ENCODE measurements around the gene PKLR. TPM values are rescaled to one million over a fixed set of nuclear protein-coding genes. Genes with fewer than 3 reads are reported as not detected.
"Not testable (repeated sequence)": the region's sequence is repeated elsewhere in the genome, so short reads cannot be mapped to it uniquely, and the experiment has no call there.

The PKLR gene
- total and polyA plus RNA-seq, 3 experiments from 2014 or later, result not detected

- no peak overlapping the region for H3K27ac Mint-ChIP-seq
- CTCF ChIA-PET, result no interaction called here
- POLR2A ChIA-PET, result no interaction called here
- no peak for DNase-seq
- no peaks in the 10 kb centered on the region for H3K9me3 Mint-ChIP-seq
- no peak overlapping the region for H3K4me3 Mint-ChIP-seq
- H3K4me1 ChIP-seq (ENCODE audit: insufficient read depth, low read length), result no peaks in the 10 kb centered on the region
- H3K36me3 Mint-ChIP-seq, result no peaks in the 10 kb centered on the region
- no peaks in the 10 kb centered on the region for H3K36me3 ChIP-seq (ENCODE audit: insufficient read depth, low read length)
- H3K27me3 ChIP-seq (ENCODE audit: insufficient read depth, low read length, poor library complexity, severe bottlenecking), result no peaks in the 10 kb centered on the region
- H3K27ac ChIP-seq (ENCODE audit: low read depth, low read length), result no peak overlapping the region
- H3K4me3 ChIP-seq (ENCODE audit: low read length), result no peak overlapping the region
- peaks cover 0 to 5% (median 3%) of the 10 kb centered on the region in 3 donors for H3K4me1 Mint-ChIP-seq
- H3K9me3 ChIP-seq (ENCODE audit: low read length), result no peaks in the 10 kb centered on the region
- peaks cover 30 to 37% of the 10 kb centered on the region in 2 donors for H3K27me3 Mint-ChIP-seq
These were observed 8.0 kb downstream of the PKLR start for GRCh38 chr1:155293086-155293749.

DNA sequence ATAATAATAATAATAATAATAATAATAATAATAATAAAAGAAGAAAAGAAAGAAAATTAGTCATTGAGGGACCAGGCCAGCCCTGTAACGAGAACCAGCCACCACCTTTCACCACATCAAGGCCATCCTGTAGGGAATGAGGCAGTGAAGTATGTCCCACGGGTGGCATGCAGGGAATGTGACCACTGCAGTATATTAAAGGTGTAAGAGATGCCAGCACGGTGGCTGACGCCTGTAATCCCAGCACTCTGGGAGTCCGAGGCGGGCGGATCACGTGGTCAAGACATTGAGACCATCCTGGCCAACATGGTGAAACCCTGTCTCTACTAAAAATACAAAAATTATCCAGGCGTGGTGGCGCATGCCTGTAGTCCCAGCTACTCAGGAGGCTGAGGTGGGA is 10.2 kb downstream of the PKLR start:
- H3K4me1 ChIP-seq (ENCODE audit: insufficient read depth, low read length); H3K27ac ChIP-seq (ENCODE audit: low read depth, low read length); CTCF ChIA-PET; H3K4me1 Mint-ChIP-seq; H3K27me3 ChIP-seq (ENCODE audit: insufficient read depth, low read length, poor library complexity, severe bottlenecking); H3K36me3 Mint-ChIP-seq; H3K36me3 ChIP-seq (ENCODE audit: insufficient read depth, low read length); H3K9me3 ChIP-seq (ENCODE audit: low read length); DNase-seq; H3K9me3 Mint-ChIP-seq; H3K4me3 ChIP-seq (ENCODE audit: low read length); H3K4me3 Mint-ChIP-seq; POLR2A ChIA-PET: not testable (repeated sequence)
- Mint-ChIP-seq H3K27me3 (peaks cover 21 to 23% of the 10 kb centered on the region in 2 donors), H3K27ac (peak overlapping the region in 1 of 8 donors; percentile 77)

GRCh38 chr1:155287987-155288543 is 13.2 kb downstream of the PKLR start:
- Histone ChIP-seq H3K27ac (ENCODE audit: low read depth, low read length) (no peak overlapping the region), H3K27me3 (ENCODE audit: insufficient read depth, low read length, poor library complexity, severe bottlenecking) (no peaks in the 10 kb centered on the region), H3K9me3 (ENCODE audit: low read length) (no peaks in the 10 kb centered on the region), H3K36me3 (ENCODE audit: insufficient read depth, low read length) (no peaks in the 10 kb centered on the region), H3K4me1 (ENCODE audit: insufficient read depth, low read length) (no peaks in the 10 kb centered on the region), H3K4me3 (ENCODE audit: low read length) (no peak overlapping the region)
- DNase-seq, result no peak
- ChIA-PET CTCF (no interaction called here), POLR2A (no interaction called here)
- H3K4me3 Mint-ChIP-seq, result no peak overlapping the region
- H3K27me3 Mint-ChIP-seq, result peaks cover 4 to 9% of the 10 kb centered on the region in 2 donors
- no peaks in the 10 kb centered on the region for H3K36me3 Mint-ChIP-seq
- H3K9me3 Mint-ChIP-seq, result no peaks in the 10 kb centered on the region
- H3K4me1 Mint-ChIP-seq, result no peaks in the 10 kb centered on the region
- no peak overlapping the region for H3K27ac Mint-ChIP-seq

DNA sequence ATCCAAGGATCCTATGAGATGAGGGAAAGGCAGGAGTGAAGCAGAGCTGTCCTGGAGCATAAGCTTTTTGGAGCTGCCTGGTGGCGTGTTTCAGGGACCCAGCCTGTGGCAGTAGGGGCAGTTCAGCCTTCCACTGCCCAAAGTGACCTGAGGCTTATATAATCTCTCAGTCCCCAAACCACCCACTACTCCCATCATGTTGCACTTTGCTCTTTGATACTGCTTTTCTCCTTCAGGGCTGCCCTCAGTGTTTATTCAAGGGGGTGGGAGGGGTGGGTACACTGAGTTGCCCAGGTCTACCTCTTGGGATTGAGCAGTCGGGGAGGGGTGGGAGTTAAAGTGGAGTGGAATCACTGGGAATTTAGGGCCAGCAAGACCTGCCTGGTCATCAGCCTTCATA is 14.7 kb downstream of the PKLR start:
- H3K27me3 Mint-ChIP-seq, result peaks cover 4 to 7% of the 10 kb centered on the region in 2 donors
- H3K4me1 ChIP-seq (ENCODE audit: insufficient read depth, low read length), result no peaks in the 10 kb centered on the region
- H3K27ac ChIP-seq (ENCODE audit: low read depth, low read length), result no peak overlapping the region
- H3K36me3 Mint-ChIP-seq, result no peaks in the 10 kb centered on the region
- no peaks in the 10 kb centered on the region for H3K9me3 ChIP-seq (ENCODE audit: low read length)
- H3K36me3 ChIP-seq (ENCODE audit: insufficient read depth, low read length), result no peaks in the 10 kb centered on the region
- no peak overlapping the region for H3K4me3 Mint-ChIP-seq
- H3K27me3 ChIP-seq (ENCODE audit: insufficient read depth, low read length, poor library complexity, severe bottlenecking), result no peaks in the 10 kb centered on the region
- POLR2A ChIA-PET, result no interaction called here
- H3K4me3 ChIP-seq (ENCODE audit: low read length), result no peak overlapping the region
- no peaks in the 10 kb centered on the region for H3K4me1 Mint-ChIP-seq
- CTCF ChIA-PET, result interaction anchor here (1.5 kb wide), 1 partner anchor 36 kb away, joined by 3 read pairs; no protein-coding TSS in a partner anchor
- no peak for DNase-seq
- no peak overlapping the region for H3K27ac Mint-ChIP-seq
- no peaks in the 10 kb centered on the region for H3K9me3 Mint-ChIP-seq

- H3K27ac Mint-ChIP-seq, result peak overlapping the region in 1 of 8 donors; percentile 36
- H3K27me3 Mint-ChIP-seq, result peaks cover 4 to 5% of the 10 kb centered on the region in 2 donors
- H3K4me3 Mint-ChIP-seq, result no peak overlapping the region
- Histone ChIP-seq H3K27ac (ENCODE audit: low read depth, low read length) (no peak overlapping the region), H3K4me3 (ENCODE audit: low read length) (no peak overlapping the region), H3K36me3 (ENCODE audit: insufficient read depth, low read length) (no peaks in the 10 kb centered on the region), H3K27me3 (ENCODE audit: insufficient read depth, low read length, poor library complexity, severe bottlenecking) (no peaks in the 10 kb centered on the region), H3K4me1 (ENCODE audit: insufficient read depth, low read length) (no peaks in the 10 kb centered on the region), H3K9me3 (ENCODE audit: low read length) (no peaks in the 10 kb centered on the region)
- DNase-seq, result no peak
- CTCF ChIA-PET, result interaction anchor here (1.5 kb wide), 1 partner anchor 35 kb away, joined by 3 read pairs; no protein-coding TSS in a partner anchor
- H3K9me3 Mint-ChIP-seq, result no peaks in the 10 kb centered on the region
- POLR2A ChIA-PET, result no interaction called here
- no peaks in the 10 kb centered on the region for H3K36me3 Mint-ChIP-seq
- no peaks in the 10 kb centered on the region for H3K4me1 Mint-ChIP-seq
These were observed 15.6 kb downstream of the PKLR start for GRCh38 chr1:155285631-155286044.

DNA sequence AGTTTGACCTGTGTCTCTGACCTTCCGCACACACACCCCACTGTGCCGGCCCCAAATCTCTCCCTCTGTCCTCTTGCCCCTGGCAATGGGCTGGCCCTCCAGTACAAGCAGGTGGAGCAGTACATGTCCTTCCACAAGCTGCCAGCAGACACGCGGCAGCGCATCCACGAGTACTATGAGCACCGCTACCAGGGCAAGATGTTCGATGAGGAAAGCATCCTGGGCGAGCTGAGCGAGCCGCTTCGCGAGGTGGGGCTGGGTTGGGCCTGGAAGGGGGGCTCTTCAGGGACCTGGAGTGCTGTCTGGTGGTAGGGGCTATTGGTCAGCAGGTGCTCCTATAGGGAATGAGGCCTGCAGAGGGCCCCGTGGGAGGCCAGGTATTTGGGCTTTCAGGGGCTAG is 16.2 kb downstream of the PKLR start:
- DNase-seq, result no peak
- Histone ChIP-seq H3K27me3 (ENCODE audit: insufficient read depth, low read length, poor library complexity, severe bottlenecking) (no peaks in the 10 kb centered on the region), H3K27ac (ENCODE audit: low read depth, low read length) (no peak overlapping the region), H3K4me3 (ENCODE audit: low read length) (no peak overlapping the region), H3K36me3 (ENCODE audit: insufficient read depth, low read length) (no peaks in the 10 kb centered on the region), H3K9me3 (ENCODE audit: low read length) (no peaks in the 10 kb centered on the region), H3K4me1 (ENCODE audit: insufficient read depth, low read length) (no peaks in the 10 kb centered on the region)
- Mint-ChIP-seq H3K36me3 (no peaks in the 10 kb centered on the region), H3K27ac (peak overlapping the region in 2 of 8 donors; percentile 42 to 55), H3K27me3 (peaks cover 1% of the 10 kb centered on the region in 2 donors), H3K9me3 (no peaks in the 10 kb centered on the region), H3K4me1 (no peaks in the 10 kb centered on the region), H3K4me3 (no peak overlapping the region)
- ChIA-PET POLR2A (no interaction called here), CTCF (interaction anchor here (1.5 kb wide), 1 partner anchor 34 kb away, joined by 3 read pairs; no protein-coding TSS in a partner anchor)

DNA sequence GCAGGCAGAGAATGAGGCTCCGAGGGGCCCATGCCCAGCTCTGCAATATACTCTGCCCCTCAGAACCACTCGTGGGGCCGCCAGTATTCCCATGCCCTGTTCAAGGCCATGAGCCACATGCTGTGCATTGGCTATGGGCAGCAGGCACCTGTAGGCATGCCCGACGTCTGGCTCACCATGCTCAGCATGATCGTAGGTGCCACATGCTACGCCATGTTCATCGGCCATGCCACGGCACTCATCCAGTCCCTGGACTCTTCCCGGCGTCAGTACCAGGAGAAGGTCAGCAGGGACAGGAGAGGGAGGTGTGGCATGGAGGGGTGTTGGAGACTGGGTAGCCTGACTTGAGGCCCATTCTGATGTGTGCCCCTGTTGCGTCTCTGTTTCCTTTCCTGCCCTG is 16.8 kb downstream of the PKLR start:
- H3K4me1 Mint-ChIP-seq, result peaks cover 0 to 2% (median 0%) of the 10 kb centered on the region in 3 donors
- H3K27me3 Mint-ChIP-seq, result peaks cover 0 to 1% of the 10 kb centered on the region in 2 donors
- DNase-seq, result no peak
- H3K4me3 Mint-ChIP-seq, result no peak overlapping the region
- no peak overlapping the region for H3K27ac Mint-ChIP-seq
- H3K9me3 ChIP-seq (ENCODE audit: low read length), result no peaks in the 10 kb centered on the region
- POLR2A ChIA-PET, result no interaction called here
- H3K4me1 ChIP-seq (ENCODE audit: insufficient read depth, low read length), result no peaks in the 10 kb centered on the region
- no peaks in the 10 kb centered on the region for H3K36me3 ChIP-seq (ENCODE audit: insufficient read depth, low read length)
- CTCF ChIA-PET, result no interaction called here
- no peak overlapping the region for H3K27ac ChIP-seq (ENCODE audit: low read depth, low read length)
- H3K4me3 ChIP-seq (ENCODE audit: low read length), result no peak overlapping the region
- H3K27me3 ChIP-seq (ENCODE audit: insufficient read depth, low read length, poor library complexity, severe bottlenecking), result no peaks in the 10 kb centered on the region
- H3K9me3 Mint-ChIP-seq, result no peaks in the 10 kb centered on the region
- H3K36me3 Mint-ChIP-seq, result no peaks in the 10 kb centered on the region

GRCh38 chr1:155282488-155283091 is 18.6 kb downstream of the PKLR start:
- Histone ChIP-seq H3K4me3 (ENCODE audit: low read length) (no peak overlapping the region), H3K9me3 (ENCODE audit: low read length) (no peaks in the 10 kb centered on the region), H3K27me3 (ENCODE audit: insufficient read depth, low read length, poor library complexity, severe bottlenecking) (no peaks in the 10 kb centered on the region), H3K27ac (ENCODE audit: low read depth, low read length) (no peak overlapping the region), H3K4me1 (ENCODE audit: insufficient read depth, low read length) (peaks cover 9% of the 10 kb centered on the region), H3K36me3 (ENCODE audit: insufficient read depth, low read length) (no peaks in the 10 kb centered on the region)
- Mint-ChIP-seq H3K27me3 (peaks cover 0 to 1% of the 10 kb centered on the region in 2 donors), H3K9me3 (no peaks in the 10 kb centered on the region), H3K4me1 (peaks cover 8 to 11% (median 9%) of the 10 kb centered on the region in 3 donors), H3K27ac (no peak overlapping the region), H3K36me3 (no peaks in the 10 kb centered on the region), H3K4me3 (peak overlapping the region in 1 of 7 donors; percentile 9)
- ChIA-PET POLR2A (interaction anchor here (0.5 to 1.6 kb wide), 2 partner anchors 9 to 160 kb away, joined by 3 to 5 read pairs; partner anchors contain the start of gene CLK2), CTCF (interaction anchor here (1.6 kb wide), 1 partner anchor 41 kb away, joined by 4 read pairs; no protein-coding TSS in a partner anchor)
- DNase-seq, result no peak
